IMR-90 (cell line): ENCODE measurements around the gene CYP2E1. TPM values are rescaled to one million over a fixed set of nuclear protein-coding genes. Genes with fewer than 3 reads are reported as not detected.

Experiments
- ATAC-seq: fragments of 200-7000 bp; cut with Tn5 transposase; 2 replicates; pipeline ENCODE4 v1.9.1; 2020; ENCODE audit warnings: low read depth, mild to moderate bottlenecking, moderate library complexity
- BruUV-seq: library from RNA; stranded (reverse); fragments of 400-500 nt; replicated peaks from 2 replicates; lab custom pipeline; 2021; lab: Mats Ljungman, UMichigan
- CTCF ChIA-PET: fragments of 300-600 bp; formaldehyde crosslinking; extraction: SDS; loops from one replicate; lab custom pipeline; 2021; ENCODE audit warnings: antibody characterized with exemption; lab: Yijun Ruan, JAX
- POLR2A ChIA-PET: fragments of 300-600 bp; sonication (Branson Sonifier 250); formaldehyde crosslinking; loops from one replicate; lab custom pipeline; 2022; ENCODE audit warnings: antibody characterized with exemption; ENCODE audit not compliant: unreplicated experiment; lab: Charles Lee
- DNase-seq: peaks from one replicate; pipeline ENCODE4 v3.0.0; 2013
- H2AFZ ChIP-seq: replicated peaks from 2 replicates; pipeline ENCODE3; 2013; ENCODE audit warnings: low read length, mild to moderate bottlenecking; ENCODE audit not compliant: poor library complexity
- H2AK5ac ChIP-seq: 2 replicates; pipeline ENCODE4 v1.6.1; 2013; ENCODE audit warnings: low read depth, low read length, inconsistent platforms
- H2AK9ac ChIP-seq: replicated peaks from 2 replicates; pipeline ENCODE3; 2013; ENCODE audit warnings: mild to moderate bottlenecking, low read depth, low read length, moderate library complexity; ENCODE audit not compliant: poor library complexity
- H2BK120ac ChIP-seq: 2 replicates; pipeline ENCODE4 v1.6.1; 2013; ENCODE audit warnings: low read depth, low read length, inconsistent platforms
- H2BK15ac ChIP-seq: 3 replicates; pipeline ENCODE4 v1.6.1; 2013; ENCODE audit warnings: low read depth, low read length, inconsistent platforms
- H2BK20ac ChIP-seq: 2 replicates; pipeline ENCODE4 v1.6.1; 2013; ENCODE audit warnings: low read depth, mild to moderate bottlenecking, inconsistent platforms, low read length, moderate library complexity
- H2BK5ac ChIP-seq: 2 replicates; pipeline ENCODE4 v1.6.1; 2013; ENCODE audit warnings: mild to moderate bottlenecking, low read depth, low read length, inconsistent platforms; ENCODE audit not compliant: poor library complexity, severe bottlenecking
- H3K14ac ChIP-seq: replicated peaks from 2 replicates; pipeline ENCODE4 v1.6.1; 2013; ENCODE audit warnings: low read depth, low read length, inconsistent platforms
- H3K18ac ChIP-seq: 2 replicates; pipeline ENCODE4 v1.6.1; 2013; ENCODE audit warnings: low read depth, low read length, control low read depth
- H3K23ac ChIP-seq: 2 replicates; pipeline ENCODE4 v1.6.1; 2013; ENCODE audit warnings: low read depth, low read length, inconsistent platforms
- H3K27ac ChIP-seq: 2 replicates; pipeline ENCODE4 v1.5.1; 2013; ENCODE audit warnings: mild to moderate bottlenecking, control low read depth, low read length; ENCODE audit not compliant: insufficient read depth
- H3K27me3 ChIP-seq: 2 replicates; pipeline ENCODE4 v1.6.1; 2013; ENCODE audit warnings: low read length; ENCODE audit not compliant: control insufficient read depth, insufficient read depth
- H3K36me3 ChIP-seq: 2 replicates; pipeline ENCODE4 v1.6.1; 2013; ENCODE audit warnings: low read length, mixed read lengths; ENCODE audit not compliant: control insufficient read depth, insufficient read depth
- H3K4ac ChIP-seq: 2 replicates; pipeline ENCODE4 v1.6.1; 2013; ENCODE audit warnings: low read depth, low read length, inconsistent platforms
- H3K4me1 ChIP-seq: 2 replicates; pipeline ENCODE4 v1.6.1; 2013; ENCODE audit warnings: low read length, mixed read lengths; ENCODE audit not compliant: control insufficient read depth, insufficient read depth
- H3K4me2 ChIP-seq: 2 replicates; pipeline ENCODE4 v1.6.1; 2013; ENCODE audit warnings: low read depth, mild to moderate bottlenecking, control low read depth, low read length, moderate library complexity
- H3K4me3 ChIP-seq: 2 replicates; pipeline ENCODE4 v1.5.1; 2013; ENCODE audit warnings: low read depth, mild to moderate bottlenecking, control low read depth, low read length, moderate library complexity; ENCODE audit not compliant: insufficient read depth
- H3K56ac ChIP-seq: 2 replicates; pipeline ENCODE4 v1.6.1; 2013; ENCODE audit warnings: low read length, inconsistent platforms; ENCODE audit not compliant: insufficient read depth; ENCODE audit errors: extremely low read depth
- H3K79me1 ChIP-seq, 2 experiments: 2 replicates each; pipeline ENCODE4 v1.6.1; 2013; ENCODE audit warnings: low read length in 2 of 2, inconsistent platforms in 1 of 2, low read depth in 1 of 2
- H3K9ac ChIP-seq: 2 replicates; pipeline ENCODE4 v1.6.1; 2013; ENCODE audit warnings: low read depth, low read length, control low read depth
- H3K9me1 ChIP-seq: 2 replicates; pipeline ENCODE4 v1.6.1; 2013; ENCODE audit warnings: low read length, inconsistent platforms; ENCODE audit not compliant: insufficient read depth
- H3K9me3 ChIP-seq: 2 replicates; pipeline ENCODE4 v1.6.1; 2013; ENCODE audit warnings: low read length; ENCODE audit not compliant: control insufficient read depth, insufficient read depth
- H4K20me1 ChIP-seq: 2 replicates; pipeline ENCODE4 v1.6.1; 2013; ENCODE audit warnings: low read length, inconsistent platforms; ENCODE audit not compliant: insufficient read depth
- H4K5ac ChIP-seq: 2 replicates; pipeline ENCODE4 v1.6.1; 2013; ENCODE audit warnings: mild to moderate bottlenecking, low read depth, low read length, control low read depth
- H4K8ac ChIP-seq, 2 experiments: 2 replicates each; pipeline ENCODE4 v1.6.1; 2013; ENCODE audit warnings: low read depth in 2 of 2, low read length in 2 of 2, control low read depth in 1 of 2, inconsistent platforms in 1 of 2
- H4K91ac ChIP-seq: 2 replicates; pipeline ENCODE4 v1.6.1; 2013; ENCODE audit warnings: low read depth, low read length, inconsistent platforms; ENCODE audit not compliant: insufficient read depth
- BHLHE40 ChIP-seq: fragments of 150-350 bp; IDR thresholded peaks from 2 replicates; pipeline ENCODE4 v1.6.1; 2016; ENCODE audit warnings: mild to moderate bottlenecking, low read depth, low read length
- CEBPB ChIP-seq: IDR thresholded peaks from 2 replicates; pipeline ENCODE4 v1.6.1; 2012; ENCODE audit warnings: low read depth, low read length, improper control_type of control experiment
- CHD1 ChIP-seq: IDR thresholded peaks from 2 replicates; pipeline ENCODE4 v1.6.1; 2012; ENCODE audit warnings: low read depth, low read length, improper control_type of control experiment
- ELK1 ChIP-seq: fragments of 150-350 bp; IDR thresholded peaks from 2 replicates; pipeline ENCODE4 v1.6.1; 2016; ENCODE audit warnings: low read depth, mild to moderate bottlenecking, low read length, moderate library complexity, borderline replicate concordance
- FOS ChIP-seq: fragments of 150-350 bp; IDR thresholded peaks from 2 replicates; pipeline ENCODE4 v1.6.1; 2016; ENCODE audit warnings: low read depth, low read length
- MAFK ChIP-seq: IDR thresholded peaks from 2 replicates; pipeline ENCODE4 v1.6.1; 2012; ENCODE audit warnings: low read depth, low read length, improper control_type of control experiment
- MAZ ChIP-seq: IDR thresholded peaks from 2 replicates; pipeline ENCODE4 v1.6.1; 2012; ENCODE audit warnings: low read depth, mild to moderate bottlenecking, low read length, improper control_type of control experiment, moderate library complexity, borderline replicate concordance
- MXI1 ChIP-seq: IDR thresholded peaks from 2 replicates; pipeline ENCODE4 v1.6.1; 2012; ENCODE audit warnings: low read depth, mild to moderate bottlenecking, low read length, moderate library complexity, borderline replicate concordance
- NFE2L2 ChIP-seq: fragments of 150-350 bp; IDR thresholded peaks from 2 replicates; pipeline ENCODE4 v1.6.1; 2016; ENCODE audit warnings: low read depth, mild to moderate bottlenecking, low read length
- POLR2A ChIP-seq: IDR thresholded peaks from 2 replicates; pipeline ENCODE4 v1.6.1; 2012; ENCODE audit warnings: mild to moderate bottlenecking, low read depth, low read length
- RAD21 ChIP-seq: IDR thresholded peaks from 2 replicates; pipeline ENCODE4 v1.6.1; 2012; ENCODE audit warnings: low read length, improper control_type of control experiment
- RCOR1 ChIP-seq: IDR thresholded peaks from 2 replicates; pipeline ENCODE4 v1.6.1; 2012; ENCODE audit warnings: mild to moderate bottlenecking, low read length, improper control_type of control experiment; ENCODE audit not compliant: insufficient replicate concordance
- RFX5 ChIP-seq: IDR thresholded peaks from 2 replicates; pipeline ENCODE4 v1.8.0; 2012; ENCODE audit warnings: low read depth, mild to moderate bottlenecking, low read length, moderate library complexity
- SMC3 ChIP-seq: fragments of 150-350 bp; IDR thresholded peaks from 2 replicates; pipeline ENCODE4 v1.6.1; 2016; ENCODE audit warnings: low read depth, mild to moderate bottlenecking, antibody characterized with exemption, low read length, moderate library complexity
- WGBS, 2 experiments: methylation state at CpG; one replicate each; pipeline versions ENCODE4 v1.1.5 to v1.1.7; 2013; ENCODE audit warnings: missing lambda C conversion rate in 2 of 2; ENCODE audit not compliant: insufficient read length in 1 of 2; ENCODE audit errors: extremely low coverage in 2 of 2; 5-methylcytosine and 5-hydroxymethylcytosine counted together
- dilution Hi-C: fragments of 300-500 bp; cut with HindIII; formaldehyde crosslinking; loops from one replicate; pipeline ENCODE4 v1.14.3; 2018; ENCODE audit warnings: low sequenced_read_pairs; ENCODE audit not compliant: unreplicated experiment
- in situ Hi-C: fragments of 300-500 bp; cut with MboI; formaldehyde crosslinking; loops from 3 replicates; pipeline ENCODE4 v1.14.3; 2019; ENCODE audit warnings: low sequenced_read_pairs, inconsistent platforms, mixed read lengths
- intact Hi-C: fragments of 100-400 bp; cut with micrococcal nuclease; formaldehyde crosslinking; loops from 2 replicates; pipeline ENCODE4 v1.10.0; 2022
- polyA plus RNA-seq, 3 experiments: library from polyadenylated mRNA; depleted of rRNA; stranded (reverse); fragments of >200 nt; gene quantifications; 2 replicates each; pipeline ENCODE4 v1.2.3, GENCODE V29; 2012; ENCODE audit warnings: low replicate concordance in 1 of 3
- total RNA-seq: library from RNA; depleted of rRNA; stranded (reverse); fragments of >200 nt; gene quantifications from 2 replicates; pipeline ENCODE4 v1.2.3, GENCODE V29; 2012
- TF ChIP-seq, protein P1 (sequence below): conservative IDR thresholded peaks from 2 replicates; pipeline ENCODE4 v1.5.1; 2012; ENCODE audit warnings: mild to moderate bottlenecking, low read depth, low read length, improper control_type of control experiment
- TF ChIP-seq, protein P2 (sequence below): fragments of 150-350 bp; IDR thresholded peaks from 2 replicates; pipeline ENCODE4 v1.6.1; 2017; ENCODE audit warnings: mild to moderate bottlenecking, antibody characterized with exemption, low read length, low read depth

CYP2E1 gene
- total and polyA plus RNA-seq, 2 of the 4 experiments (the other 2 are of a cell fraction) = 0.36 to 1.7 TPM

DNA sequence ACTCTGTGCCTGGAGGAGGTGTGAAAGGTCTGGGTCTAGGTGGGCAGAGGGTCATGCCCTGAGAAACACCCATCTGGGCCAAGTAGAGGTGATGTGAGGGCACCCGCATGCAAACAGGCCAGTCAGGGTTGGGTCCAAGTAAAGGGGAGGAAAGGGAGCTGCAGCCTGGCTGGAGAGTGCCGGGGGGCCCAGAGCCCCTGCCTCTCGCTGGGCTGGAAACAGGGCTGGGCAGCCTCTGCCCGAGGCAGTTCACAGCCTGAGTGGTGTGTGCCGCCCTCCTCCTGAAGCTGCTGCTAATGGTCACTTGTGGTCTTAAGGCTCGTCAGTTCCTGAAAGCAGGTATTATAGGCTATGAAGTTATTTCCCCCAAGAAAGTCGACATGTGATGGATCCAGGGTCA is 7.3 kb downstream of the CYP2E1 start:
- Histone ChIP-seq H3K56ac (no peak overlapping the region), H4K20me1 (no peaks in the 10 kb centered on the region), H2BK20ac (no peak overlapping the region), H2AK9ac (no peak overlapping the region), H3K9me3 (no peaks in the 10 kb centered on the region), H4K5ac (no peak overlapping the region), H3K4me3 (no peak overlapping the region), H3K23ac (no peak overlapping the region), H3K4me1 (no peaks in the 10 kb centered on the region), H3K36me3 (no peaks in the 10 kb centered on the region), H2AFZ (no peak overlapping the region), H3K14ac (no peak overlapping the region), H2BK120ac (no peak overlapping the region), H3K4ac (no peak overlapping the region), H3K27ac (no peak overlapping the region), H3K9ac (no peak overlapping the region), H4K8ac (no peak overlapping the region), H3K18ac (no peak overlapping the region), H2AK5ac (no peak overlapping the region), H3K4me2 (no peak overlapping the region), H2BK15ac (no peak overlapping the region), H3K79me1 (no peaks in the 10 kb centered on the region), H3K27me3 (peaks cover 14% of the 10 kb centered on the region), H2BK5ac (no peak overlapping the region), H3K9me1 (no peaks in the 10 kb centered on the region), H4K91ac (no peak overlapping the region)
- BruUV-seq = no TSS peak
- CTCF ChIA-PET = no interaction called here
- POLR2A ChIA-PET = no interaction called here
- DNase-seq = no peak
- 67% methylated on average over 3 of the region's 7 CpGs; no CpG with 5 or more reads in 1 of the 2 experiments for WGBS, 2 experiments
- dilution Hi-C loops = no loop called here
- in situ Hi-C loops = no loop called here
- TF ChIP-seq RFX5 (no peak), POLR2A (no peak), MXI1 (no peak), ELK1 (no peak), NFE2L2 (no peak), CHD1 (no peak), RAD21 (no peak), FOS (no peak), MAZ (no peak), CEBPB (no peak), BHLHE40 (no peak), MAFK (no peak), RCOR1 (no peak), SMC3 (no peak)
- TF ChIP-seq, protein P1, sequence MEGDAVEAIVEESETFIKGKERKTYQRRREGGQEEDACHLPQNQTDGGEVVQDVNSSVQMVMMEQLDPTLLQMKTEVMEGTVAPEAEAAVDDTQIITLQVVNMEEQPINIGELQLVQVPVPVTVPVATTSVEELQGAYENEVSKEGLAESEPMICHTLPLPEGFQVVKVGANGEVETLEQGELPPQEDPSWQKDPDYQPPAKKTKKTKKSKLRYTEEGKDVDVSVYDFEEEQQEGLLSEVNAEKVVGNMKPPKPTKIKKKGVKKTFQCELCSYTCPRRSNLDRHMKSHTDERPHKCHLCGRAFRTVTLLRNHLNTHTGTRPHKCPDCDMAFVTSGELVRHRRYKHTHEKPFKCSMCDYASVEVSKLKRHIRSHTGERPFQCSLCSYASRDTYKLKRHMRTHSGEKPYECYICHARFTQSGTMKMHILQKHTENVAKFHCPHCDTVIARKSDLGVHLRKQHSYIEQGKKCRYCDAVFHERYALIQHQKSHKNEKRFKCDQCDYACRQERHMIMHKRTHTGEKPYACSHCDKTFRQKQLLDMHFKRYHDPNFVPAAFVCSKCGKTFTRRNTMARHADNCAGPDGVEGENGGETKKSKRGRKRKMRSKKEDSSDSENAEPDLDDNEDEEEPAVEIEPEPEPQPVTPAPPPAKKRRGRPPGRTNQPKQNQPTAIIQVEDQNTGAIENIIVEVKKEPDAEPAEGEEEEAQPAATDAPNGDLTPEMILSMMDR = no peak
- TF ChIP-seq, protein P2, sequence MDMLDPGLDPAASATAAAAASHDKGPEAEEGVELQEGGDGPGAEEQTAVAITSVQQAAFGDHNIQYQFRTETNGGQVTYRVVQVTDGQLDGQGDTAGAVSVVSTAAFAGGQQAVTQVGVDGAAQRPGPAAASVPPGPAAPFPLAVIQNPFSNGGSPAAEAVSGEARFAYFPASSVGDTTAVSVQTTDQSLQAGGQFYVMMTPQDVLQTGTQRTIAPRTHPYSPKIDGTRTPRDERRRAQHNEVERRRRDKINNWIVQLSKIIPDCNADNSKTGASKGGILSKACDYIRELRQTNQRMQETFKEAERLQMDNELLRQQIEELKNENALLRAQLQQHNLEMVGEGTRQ = no peak
- intact Hi-C loops = no loop called here
- ATAC-seq = no peak
